Panc1 (cell line): Measurements from ENCODE around the gene PAQR4. TPM values are rescaled to one million over a fixed set of nuclear protein-coding genes. Genes with fewer than 3 reads are reported as not detected.

Experiments used
- ATAC-seq: fragments of 200-7000 bp; cut with Tn5 transposase; 2 replicates; pipeline ENCODE4 v1.9.1; 2020; ENCODE audit warnings: mild to moderate bottlenecking, moderate library complexity
- BruUV-seq: library from RNA; stranded (reverse); fragments of 400-500 nt; replicated peaks from 2 replicates; lab custom pipeline; 2021; lab: Mats Ljungman, UMichigan
- CTCF ChIA-PET: fragments of 300-600 bp; sonication (Branson Sonifier 250); formaldehyde crosslinking; loops from one replicate; lab custom pipeline; 2022; ENCODE audit warnings: antibody characterized with exemption; lab: Charles Lee
- POLR2A ChIA-PET: fragments of 300-600 bp; sonication (Branson Sonifier 250); formaldehyde crosslinking; loops from one replicate; lab custom pipeline; 2022; ENCODE audit warnings: antibody characterized with exemption; lab: Charles Lee
- DNase-seq: peaks from one replicate; pipeline ENCODE4 v3.0.0-alpha.2; 2010; ENCODE audit warnings: low read depth, low spot score
- H3K27ac ChIP-seq: 2 replicates; pipeline ENCODE4 v1.5.1; 2011; ENCODE audit warnings: mild to moderate bottlenecking, low read length, inconsistent platforms
- H3K27me3 ChIP-seq: fragments of 200-500 bp; sonication (Bioruptor generic); 2 replicates; pipeline ENCODE4 v1.6.0; 2014; ENCODE audit warnings: low read length, inconsistent platforms; ENCODE audit not compliant: control insufficient read depth, insufficient read depth
- H3K36me3 ChIP-seq: fragments of 200-500 bp; sonication (Bioruptor generic); 2 replicates; pipeline ENCODE4 v1.5.1; 2014; ENCODE audit warnings: inconsistent platforms, mild to moderate bottlenecking, low read length, moderate library complexity; ENCODE audit not compliant: control insufficient read depth, insufficient read depth
- H3K4me1 ChIP-seq: 2 replicates; pipeline ENCODE4 v1.5.1; 2011; ENCODE audit warnings: inconsistent platforms, mild to moderate bottlenecking, low read length, moderate library complexity; ENCODE audit not compliant: control insufficient read depth, insufficient read depth
- H3K4me3 ChIP-seq, 2 experiments: 2 replicates each; pipeline ENCODE4 v1.5.1; 2011 to 2012; ENCODE audit warnings: low read depth in 2 of 2, low read length in 2 of 2, mild to moderate bottlenecking in 2 of 2, inconsistent platforms in 1 of 2, moderate library complexity in 1 of 2
- H3K9me3 ChIP-seq: fragments of 200-500 bp; sonication (Bioruptor generic); 2 replicates; pipeline ENCODE4 v1.5.1; 2014; ENCODE audit warnings: low read depth, mild to moderate bottlenecking, inconsistent platforms, low read length, moderate library complexity; ENCODE audit not compliant: control insufficient read depth, insufficient read depth
- CTCF ChIP-seq: fragments of 450-650 bp; IDR thresholded peaks from 2 replicates; pipeline ENCODE4 v1.5.1; 2017; ENCODE audit warnings: mild to moderate bottlenecking
- POLR2AphosphoS5 ChIP-seq: IDR thresholded peaks from 2 replicates; pipeline ENCODE4 v1.6.1; 2012; ENCODE audit warnings: mild to moderate bottlenecking, low read depth, low read length, moderate library complexity
- REST ChIP-seq, 2 experiments: IDR thresholded peaks; 2 replicates each; pipeline ENCODE4 v1.6.1; 2011 to 2012; ENCODE audit warnings: low read depth in 2 of 2, control low read depth in 1 of 2, low read length in 1 of 2, mild to moderate bottlenecking in 1 of 2, moderate library complexity in 1 of 2; ENCODE audit not compliant: insufficient read depth in 1 of 2
- SIN3A ChIP-seq: IDR thresholded peaks from 2 replicates; pipeline ENCODE4 v1.6.1; 2012; ENCODE audit warnings: low read depth, mild to moderate bottlenecking, low read length, moderate library complexity, borderline replicate concordance; ENCODE audit not compliant: insufficient read depth
- TCF7L2 ChIP-seq: IDR thresholded peaks from 2 replicates; pipeline ENCODE4 v1.6.1; 2011; ENCODE audit warnings: mild to moderate bottlenecking, low read depth, low read length, inconsistent platforms
- in situ Hi-C: cut with HindIII; loops from 2 replicates; pipeline ENCODE4 v1.10.0; 2016; ENCODE audit warnings: low sequenced_read_pairs, low pct_unique_long_range_greater_than_20kb
- intact Hi-C: fragments of 100-400 bp; cut with micrococcal nuclease; formaldehyde crosslinking; loops from one replicate; pipeline ENCODE4 v1.10.0; 2022; ENCODE audit not compliant: unreplicated experiment
- total RNA-seq: library from RNA; stranded (reverse); gene quantifications from one replicate; pipeline ENCODE4 v1.2.1, GENCODE V29; 2021; ENCODE audit not compliant: unreplicated experiment

The PAQR4 gene
- total RNA-seq, 1 experiment from 2014 or later: 51.8 TPM

GRCh38 chr16:2980227-2981176, 11.4 kb downstream of the PAQR4 start, which contains the start of gene PKMYT1:
TSS of gene PKMYT1 (minus strand) at chr16:2980446. CDS start at chr16:2979657, 789 bp downstream.
- TF ChIP-seq SIN3A: peak; percentile 90; the same call in 1 of the 2 replicates
- no peak for TF ChIP-seq TCF7L2
- TF ChIP-seq POLR2AphosphoS5: peak; percentile 93
- no peak for TF ChIP-seq CTCF
- 0 out of 4 replicates have a peak, but pooled peaks of 1 of the 2 experiments have one; percentile 9 for TF ChIP-seq REST (IDR thresholded peaks at IDR 0.05; ENCODE audit: insufficient read depth in 1 of 2, low read depth in 2 of 2, low read length in 1 of 2)
- Histone ChIP-seq H3K4me1 (peaks cover 36% of the 10 kb centered on the region), H3K36me3 (peaks cover 2% of the 10 kb centered on the region; the same call in 1 of the 2 replicates), H3K27ac (peak within 1 kb of the TSS; percentile 96), H3K4me3 (peak within 1 kb of the TSS; percentile 70 to 71), H3K27me3 (no peaks in the 10 kb centered on the region), H3K9me3 (no peaks in the 10 kb centered on the region)
- CTCF ChIA-PET: no interaction called here
- POLR2A ChIA-PET: interaction anchor here (0.6 kb wide), 1 partner anchor 361 kb away, joined by 3 read pairs; no protein-coding TSS in a partner anchor
- in situ Hi-C loops (no loop called here), intact Hi-C loops (no loop called here)
- ATAC-seq (peak; percentile 83), DNase-seq (no peak)
- no TSS peak for BruUV-seq

GRCh38 chr16:2981177-2981898, 12.2 kb downstream of the PAQR4 start:
- intact Hi-C loops: no loop called here
- ATAC-seq (no peak), DNase-seq (no peak)
- TF ChIP-seq REST (IDR thresholded peaks at IDR 0.05; ENCODE audit: insufficient read depth in 1 of 2, low read depth in 2 of 2, low read length in 1 of 2) (no peak), CTCF (no peak), TCF7L2 (no peak), SIN3A (no peak), POLR2AphosphoS5 (no peak)
- peak overlapping the region; percentile 96 for H3K27ac ChIP-seq
- ChIA-PET POLR2A (no interaction called here), CTCF (no interaction called here)
- no peaks in the 10 kb centered on the region for H3K9me3 ChIP-seq
- in situ Hi-C loops: no loop called here
- peak overlapping the region; percentile 70 to 71 for H3K4me3 ChIP-seq
- H3K27me3 ChIP-seq: no peaks in the 10 kb centered on the region
- peaks cover 36% of the 10 kb centered on the region for H3K4me1 ChIP-seq
- H3K36me3 ChIP-seq: peaks cover 2% of the 10 kb centered on the region; the same call in 1 of the 2 replicates
- BruUV-seq: no TSS peak
